CD4-positive, alpha-beta T cell (primary cell): ENCODE data around the gene ANAPC4. TPM values are rescaled to one million over a fixed set of nuclear protein-coding genes. Genes with fewer than 3 reads are reported as not detected.

ENCODE experiments used
- ATAC-seq: fragments of 200-7000 bp; cut with Tn5 transposase; one replicate; pipeline ENCODE4 v1.10.0; 2022; ENCODE audit warnings: mild to moderate bottlenecking; ENCODE audit not compliant: poor library complexity
- CTCF ChIA-PET: fragments of 350-600 bp; sonication (Branson Sonifier 250); formaldehyde crosslinking; loops from one replicate; lab custom pipeline; 2021; ENCODE audit warnings: antibody characterized with exemption, inconsistent platforms; lab: Charles Lee
- POLR2A ChIA-PET: fragments of 350-600 bp; sonication (Branson Sonifier 250); formaldehyde crosslinking; loops from one replicate; lab custom pipeline; 2021; ENCODE audit warnings: antibody characterized with exemption, inconsistent platforms; lab: Charles Lee
- DNase-seq, 14 experiments: peaks; one replicate each; pipeline ENCODE4 v3.0.0-alpha.2; 2013 to 2020; ENCODE audit warnings: mixed read lengths in 2 of 14
- H3K27ac ChIP-seq, 2 donors: one replicate each; pipeline versions ENCODE4 v1.5.1 to v1.7.0; 2013; ENCODE audit warnings: low read length in 2 of 2, low read depth in 1 of 2, mild to moderate bottlenecking in 1 of 2
- H3K27me3 ChIP-seq, 2 experiments: 1 replicate in 1 of 2; 2 replicates in 1 of 2; pipeline versions ENCODE4 v1.6.1 to v1.7.0; 2013; ENCODE audit warnings: low read length in 2 of 2, control low read depth in 1 of 2, mild to moderate bottlenecking in 1 of 2, moderate library complexity in 1 of 2; ENCODE audit not compliant: insufficient read depth in 2 of 2, control insufficient read depth in 1 of 2
- H3K36me3 ChIP-seq: one replicate; pipeline ENCODE4 v1.6.1; 2013; ENCODE audit warnings: low read length, control low read depth; ENCODE audit not compliant: insufficient read depth
- H3K4me1 ChIP-seq: one replicate; pipeline ENCODE4 v1.6.1; 2013; ENCODE audit warnings: low read length, control low read depth; ENCODE audit not compliant: insufficient read depth
- H3K4me3 ChIP-seq: one replicate; pipeline ENCODE4 v1.5.1; 2013; ENCODE audit warnings: mild to moderate bottlenecking, low read length, moderate library complexity
- H3K9me3 ChIP-seq, 2 experiments: 1 replicate in 1 of 2; 2 replicates in 1 of 2; pipeline versions ENCODE4 v1.6.1 to v1.7.0; 2013; ENCODE audit warnings: low read length in 2 of 2, mild to moderate bottlenecking in 2 of 2, control low read depth in 1 of 2, moderate library complexity in 1 of 2; ENCODE audit not compliant: control insufficient read depth in 1 of 2, insufficient read depth in 1 of 2
- H3K27ac Mint-ChIP-seq: one replicate; pipeline ENCODE4 v1.8.0; 2020; ENCODE audit warnings: mixed read lengths
- H3K27me3 Mint-ChIP-seq: one replicate; pipeline ENCODE4 v1.8.0; 2021; ENCODE audit warnings: mixed read lengths
- H3K36me3 Mint-ChIP-seq: one replicate; pipeline ENCODE4 v1.8.0; 2021; ENCODE audit warnings: low read depth, mixed read lengths
- H3K4me1 Mint-ChIP-seq: one replicate; pipeline ENCODE4 v1.8.0; 2021; ENCODE audit warnings: low read depth, mixed read lengths
- H3K4me3 Mint-ChIP-seq: one replicate; pipeline ENCODE4 v1.8.0; 2020; ENCODE audit warnings: mild to moderate bottlenecking, mixed read lengths
- H3K9me3 Mint-ChIP-seq: one replicate; pipeline ENCODE4 v1.8.0; 2020; ENCODE audit warnings: mixed read lengths
- intact Hi-C, 2 experiments: fragments of 100-400 bp; cut with DNase I in 1 of 2; cut with micrococcal nuclease in 1 of 2; formaldehyde crosslinking; loops; one replicate each; pipeline versions ENCODE4 v1.15.1 to v1.9.0; 2023 to 2025; cut with DNase I, micrococcal nuclease
- total RNA-seq, 174 experiments: library from RNA in 2 of 174; stranded (reverse) in 2 of 174; gene quantifications; one replicate each; pipeline ENCODE4 v1.2.3 and lab custom pipeline; 2021 to 2026
- TF ChIP-seq, protein P1 (sequence below): fragments of 200-600 bp; IDR thresholded peaks from one replicate; pipeline ENCODE4 v1.8.0; 2022; ENCODE audit warnings: antibody characterized with exemption, mild to moderate bottlenecking

The ANAPC4 gene
- total RNA-seq, 2 experiments from 2014 or later = 24.4 to 26.0 TPM

DNA sequence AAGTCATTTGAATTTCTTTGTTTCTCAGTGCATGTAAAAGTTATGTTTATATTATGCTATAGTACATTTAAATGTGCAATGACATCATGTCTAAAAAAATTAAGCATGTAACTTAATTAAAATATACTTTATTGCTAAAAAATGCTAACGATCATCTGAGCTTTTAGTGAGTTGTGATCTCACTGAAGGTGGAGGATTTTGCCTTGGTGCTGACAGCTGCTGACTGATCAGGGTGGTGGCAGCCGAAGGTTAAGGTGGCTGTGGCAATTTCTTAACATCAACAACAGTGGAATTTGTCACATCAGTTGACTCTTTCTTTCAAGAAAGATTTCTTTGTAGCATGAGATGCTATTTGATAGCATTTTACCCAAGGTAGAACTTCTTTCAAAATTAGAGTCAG lies 6.6 kb downstream of the ANAPC4 start:
- Mint-ChIP-seq H3K36me3 (peaks cover 72% of the 10 kb centered on the region), H3K27ac (no peak overlapping the region), H3K9me3 (no peaks in the 10 kb centered on the region), H3K27me3 (no peaks in the 10 kb centered on the region), H3K4me3 (no peak overlapping the region), H3K4me1 (peaks cover 7% of the 10 kb centered on the region)
- H3K9me3 ChIP-seq = no peaks in the 10 kb centered on the region
- ATAC-seq (no peak), DNase-seq (no peak)
- CTCF ChIA-PET = no interaction called here
- no peak overlapping the region for H3K4me3 ChIP-seq
- peaks cover 13% of the 10 kb centered on the region for H3K4me1 ChIP-seq
- intact Hi-C loops = no loop called here
- no peaks in the 10 kb centered on the region for H3K27me3 ChIP-seq
- no peak overlapping the region for H3K27ac ChIP-seq
- POLR2A ChIA-PET = no interaction called here
- H3K36me3 ChIP-seq = peaks cover 53% of the 10 kb centered on the region
- TF ChIP-seq, protein P1, sequence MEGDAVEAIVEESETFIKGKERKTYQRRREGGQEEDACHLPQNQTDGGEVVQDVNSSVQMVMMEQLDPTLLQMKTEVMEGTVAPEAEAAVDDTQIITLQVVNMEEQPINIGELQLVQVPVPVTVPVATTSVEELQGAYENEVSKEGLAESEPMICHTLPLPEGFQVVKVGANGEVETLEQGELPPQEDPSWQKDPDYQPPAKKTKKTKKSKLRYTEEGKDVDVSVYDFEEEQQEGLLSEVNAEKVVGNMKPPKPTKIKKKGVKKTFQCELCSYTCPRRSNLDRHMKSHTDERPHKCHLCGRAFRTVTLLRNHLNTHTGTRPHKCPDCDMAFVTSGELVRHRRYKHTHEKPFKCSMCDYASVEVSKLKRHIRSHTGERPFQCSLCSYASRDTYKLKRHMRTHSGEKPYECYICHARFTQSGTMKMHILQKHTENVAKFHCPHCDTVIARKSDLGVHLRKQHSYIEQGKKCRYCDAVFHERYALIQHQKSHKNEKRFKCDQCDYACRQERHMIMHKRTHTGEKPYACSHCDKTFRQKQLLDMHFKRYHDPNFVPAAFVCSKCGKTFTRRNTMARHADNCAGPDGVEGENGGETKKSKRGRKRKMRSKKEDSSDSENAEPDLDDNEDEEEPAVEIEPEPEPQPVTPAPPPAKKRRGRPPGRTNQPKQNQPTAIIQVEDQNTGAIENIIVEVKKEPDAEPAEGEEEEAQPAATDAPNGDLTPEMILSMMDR = no peak

DNA sequence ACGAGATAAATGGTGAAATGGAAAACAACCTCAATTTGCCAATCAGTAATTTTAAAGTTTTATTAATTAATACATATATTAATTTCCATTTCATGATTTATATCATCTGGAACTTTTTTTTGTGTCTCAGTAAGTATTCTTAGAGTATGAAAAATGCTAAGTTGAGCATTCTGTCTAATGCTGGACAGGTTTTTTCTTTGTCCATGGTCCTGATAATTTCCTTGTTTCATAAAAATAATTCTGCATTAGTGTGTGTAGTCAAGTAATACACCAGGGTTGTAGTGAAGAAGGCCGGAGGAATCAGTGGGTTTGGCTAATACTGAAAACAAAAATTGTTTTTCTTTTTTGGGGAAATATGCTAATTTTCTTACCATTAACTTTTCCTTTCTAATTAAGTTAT lies 9.9 kb downstream of the ANAPC4 start:
- TF ChIP-seq, protein P1 = no peak
- no peaks in the 10 kb centered on the region for H3K27me3 ChIP-seq
- H3K36me3 Mint-ChIP-seq = peaks cover 82% of the 10 kb centered on the region
- no peak overlapping the region for H3K27ac Mint-ChIP-seq
- no peak for ATAC-seq
- ChIA-PET POLR2A (no interaction called here), CTCF (interaction anchor here (0.8 kb wide), 1 partner anchor 16 kb away, joined by 3 read pairs; no protein-coding TSS in a partner anchor)
- H3K27ac ChIP-seq = no peak overlapping the region
- no peaks in the 10 kb centered on the region for H3K4me1 ChIP-seq
- intact Hi-C loops = no loop called here
- DNase-seq = no peak
- H3K9me3 ChIP-seq = no peaks in the 10 kb centered on the region
- H3K4me3 ChIP-seq = no peak overlapping the region
- H3K27me3 Mint-ChIP-seq = no peaks in the 10 kb centered on the region
- no peaks in the 10 kb centered on the region for H3K9me3 Mint-ChIP-seq
- H3K4me3 Mint-ChIP-seq = no peak overlapping the region
- peaks cover 7% of the 10 kb centered on the region for H3K4me1 Mint-ChIP-seq
- peaks cover 69% of the 10 kb centered on the region for H3K36me3 ChIP-seq

DNA sequence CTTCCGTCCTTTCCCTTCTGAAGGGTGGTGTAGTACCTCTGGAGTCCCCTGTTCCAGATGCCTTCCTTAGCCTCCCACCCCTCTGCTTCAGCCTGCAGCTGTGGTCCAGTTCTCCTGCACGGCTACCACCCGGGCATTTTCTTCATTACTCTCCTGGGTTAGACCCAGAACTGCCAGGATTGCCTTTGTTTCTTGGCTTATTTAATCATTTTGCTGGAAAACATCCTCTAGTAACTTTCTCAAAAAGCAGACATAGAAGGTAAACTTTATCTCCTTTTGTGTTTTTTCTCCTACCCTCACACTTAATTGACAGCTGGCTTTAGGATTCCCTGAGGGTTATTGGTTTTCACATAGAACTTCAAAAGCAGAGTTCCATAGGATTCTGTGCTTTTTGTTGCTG lies 20.2 kb downstream of the ANAPC4 start:
- no peak overlapping the region for H3K27ac ChIP-seq
- Mint-ChIP-seq H3K27ac (no peak overlapping the region), H3K4me3 (no peak overlapping the region), H3K27me3 (no peaks in the 10 kb centered on the region), H3K36me3 (peaks cover 99% of the 10 kb centered on the region), H3K9me3 (peaks cover 3% of the 10 kb centered on the region), H3K4me1 (no peaks in the 10 kb centered on the region)
- H3K4me3 ChIP-seq = no peak overlapping the region
- ATAC-seq (no peak), DNase-seq (no peak)
- POLR2A ChIA-PET = no interaction called here
- peaks cover 3 to 4% of the 10 kb centered on the region in 2 experiments for H3K9me3 ChIP-seq
- no peaks in the 10 kb centered on the region for H3K4me1 ChIP-seq
- CTCF ChIA-PET = no interaction called here
- TF ChIP-seq, protein P1 = no peak
- H3K27me3 ChIP-seq = no peaks in the 10 kb centered on the region
- H3K36me3 ChIP-seq = peaks cover 92% of the 10 kb centered on the region
- intact Hi-C loops = no loop called here
